Bronchial epithelial cell (primary cell): Measurements from ENCODE around the gene PARN. TPM values are rescaled to one million over a fixed set of nuclear protein-coding genes. Genes with fewer than 3 reads are reported as not detected.

ENCODE experiments used
- DNase-seq: peaks from one replicate; pipeline ENCODE4 v3.0.0-alpha.2; 2010; ENCODE audit warnings: low read depth
- FAIRE-seq: peaks from 2 replicates; lab custom pipeline; 2011; peaks lifted over from hg19 to GRCh38; lab: Jason Lieb, UNC
- H3K27me3 ChIP-seq: 2 replicates; pipeline ENCODE4 v1.5.1; 2011; ENCODE audit warnings: low read length; ENCODE audit not compliant: control insufficient read depth, insufficient read depth
- H3K36me3 ChIP-seq: 2 replicates; pipeline ENCODE4 v1.5.1; 2011; ENCODE audit warnings: low read length; ENCODE audit not compliant: control insufficient read depth, insufficient read depth
- H3K4me3 ChIP-seq: 2 replicates; pipeline ENCODE4 v1.5.1; 2011; ENCODE audit warnings: mild to moderate bottlenecking, low read depth, low read length, control low read depth
- total RNA-seq: library from RNA; depleted of rRNA; stranded (reverse); fragments of >200 nt; gene quantifications from 2 replicates; pipeline ENCODE4 v1.2.1, GENCODE V29; 2014
- TF ChIP-seq, protein P1 (sequence below): IDR thresholded peaks from 2 replicates; pipeline ENCODE4 v1.5.1; 2011; ENCODE audit warnings: mild to moderate bottlenecking, moderate library complexity, low read length, control low read depth, inconsistent platforms; ENCODE audit not compliant: insufficient read depth, severe bottlenecking

Gene PARN
- total RNA-seq, 1 donor from 2014 or later: 18.7 TPM

GRCh38 chr16:14455573-14455972 lies 174.5 kb downstream of the PARN start:
- Histone ChIP-seq H3K4me3 (no peak overlapping the region), H3K36me3 (no peaks in the 10 kb centered on the region), H3K27me3 (no peaks in the 10 kb centered on the region)
- TF ChIP-seq, protein P1, sequence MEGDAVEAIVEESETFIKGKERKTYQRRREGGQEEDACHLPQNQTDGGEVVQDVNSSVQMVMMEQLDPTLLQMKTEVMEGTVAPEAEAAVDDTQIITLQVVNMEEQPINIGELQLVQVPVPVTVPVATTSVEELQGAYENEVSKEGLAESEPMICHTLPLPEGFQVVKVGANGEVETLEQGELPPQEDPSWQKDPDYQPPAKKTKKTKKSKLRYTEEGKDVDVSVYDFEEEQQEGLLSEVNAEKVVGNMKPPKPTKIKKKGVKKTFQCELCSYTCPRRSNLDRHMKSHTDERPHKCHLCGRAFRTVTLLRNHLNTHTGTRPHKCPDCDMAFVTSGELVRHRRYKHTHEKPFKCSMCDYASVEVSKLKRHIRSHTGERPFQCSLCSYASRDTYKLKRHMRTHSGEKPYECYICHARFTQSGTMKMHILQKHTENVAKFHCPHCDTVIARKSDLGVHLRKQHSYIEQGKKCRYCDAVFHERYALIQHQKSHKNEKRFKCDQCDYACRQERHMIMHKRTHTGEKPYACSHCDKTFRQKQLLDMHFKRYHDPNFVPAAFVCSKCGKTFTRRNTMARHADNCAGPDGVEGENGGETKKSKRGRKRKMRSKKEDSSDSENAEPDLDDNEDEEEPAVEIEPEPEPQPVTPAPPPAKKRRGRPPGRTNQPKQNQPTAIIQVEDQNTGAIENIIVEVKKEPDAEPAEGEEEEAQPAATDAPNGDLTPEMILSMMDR: no peak
- DNase-seq (no peak), FAIRE-seq (peak; percentile 36)

DNA sequence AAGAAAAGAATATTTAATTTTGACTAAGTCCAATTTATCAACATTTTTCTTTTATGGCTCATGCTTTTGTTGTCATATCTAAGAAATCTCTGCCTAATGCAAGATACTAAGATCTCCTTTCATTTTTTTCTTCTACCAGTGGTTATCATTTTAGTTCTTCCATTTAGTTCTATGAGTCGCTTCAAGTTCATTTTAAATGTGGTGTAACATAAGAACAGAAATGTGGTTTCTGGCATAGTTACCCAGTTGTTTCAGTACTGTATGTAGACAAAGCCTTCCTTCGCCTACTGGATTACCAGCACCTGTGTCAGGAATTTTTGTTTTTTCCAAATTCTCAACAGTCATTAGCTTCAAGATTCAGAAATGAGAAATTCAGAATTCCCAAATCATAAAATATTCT lies 175.7 kb downstream of the PARN start:
- H3K4me3 ChIP-seq: no peak overlapping the region
- no peak for FAIRE-seq
- no peaks in the 10 kb centered on the region for H3K36me3 ChIP-seq
- TF ChIP-seq, protein P1: no peak
- H3K27me3 ChIP-seq: no peaks in the 10 kb centered on the region
- DNase-seq: no peak

DNA sequence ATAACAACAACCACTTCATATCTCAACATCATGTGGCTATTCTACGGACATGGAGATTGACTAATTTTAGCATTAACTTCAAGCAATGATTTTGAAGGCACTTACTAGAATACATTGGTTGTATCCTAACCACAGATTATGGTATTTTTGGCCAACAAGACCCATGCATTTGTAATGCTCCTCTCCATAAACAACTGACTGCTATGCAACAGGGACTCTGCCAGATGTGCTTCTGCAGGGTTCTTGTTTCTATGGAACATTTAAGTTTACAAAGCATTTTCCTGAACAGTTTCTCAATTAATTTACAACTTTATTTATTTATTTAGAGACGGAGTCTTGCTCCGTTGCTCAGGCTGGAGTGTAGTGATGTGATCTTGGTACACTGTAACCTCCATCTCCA lies 178.0 kb downstream of the PARN start:
- no peak for DNase-seq
- no peak overlapping the region for H3K4me3 ChIP-seq
- TF ChIP-seq, protein P1: no peak
- H3K27me3 ChIP-seq: no peaks in the 10 kb centered on the region
- H3K36me3 ChIP-seq: no peaks in the 10 kb centered on the region
- no peak for FAIRE-seq

GRCh38 chr16:14450846-14451245 lies 179.2 kb downstream of the PARN start:
- no peak for DNase-seq
- FAIRE-seq: no peak
- H3K36me3 ChIP-seq: peaks cover 1% of the 10 kb centered on the region
- no peak overlapping the region for H3K4me3 ChIP-seq
- TF ChIP-seq, protein P1: no peak
- no peaks in the 10 kb centered on the region for H3K27me3 ChIP-seq

DNA sequence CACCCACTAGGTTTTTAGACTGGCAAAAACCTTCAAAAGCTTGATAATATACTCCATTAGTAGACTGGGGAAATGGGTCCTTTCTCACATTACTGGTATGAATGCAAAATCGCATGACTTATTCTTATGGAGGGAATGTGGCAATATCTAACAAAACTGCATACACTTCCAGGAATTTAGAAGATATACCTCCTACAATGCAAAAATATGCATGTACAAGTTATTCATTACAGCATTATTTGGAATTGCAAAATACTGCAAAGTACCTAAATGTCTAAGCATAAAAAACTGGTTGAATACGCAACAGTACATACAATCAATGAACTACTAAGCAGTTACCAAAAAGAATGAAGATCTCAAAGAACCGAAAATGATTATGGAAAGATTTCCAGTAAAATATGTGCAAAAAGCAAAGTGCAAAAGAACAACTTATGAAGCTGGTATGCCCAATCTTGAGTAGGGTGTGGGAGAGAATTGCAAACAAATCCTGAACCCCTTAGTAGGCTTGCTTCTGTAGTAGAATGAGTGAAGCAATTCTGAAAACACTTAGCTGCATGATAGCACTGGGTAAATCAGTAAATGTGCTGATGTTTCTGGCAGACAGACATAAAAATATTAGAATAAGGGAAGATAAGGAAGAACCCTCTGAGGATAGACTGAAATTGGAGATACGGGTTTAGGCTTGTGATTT lies 180.1 kb downstream of the PARN start:
- Histone ChIP-seq H3K4me3 (no peak overlapping the region), H3K36me3 (peaks cover 1% of the 10 kb centered on the region), H3K27me3 (no peaks in the 10 kb centered on the region)
- FAIRE-seq (no peak), DNase-seq (no peak)
- TF ChIP-seq, protein P1: no peak

DNA sequence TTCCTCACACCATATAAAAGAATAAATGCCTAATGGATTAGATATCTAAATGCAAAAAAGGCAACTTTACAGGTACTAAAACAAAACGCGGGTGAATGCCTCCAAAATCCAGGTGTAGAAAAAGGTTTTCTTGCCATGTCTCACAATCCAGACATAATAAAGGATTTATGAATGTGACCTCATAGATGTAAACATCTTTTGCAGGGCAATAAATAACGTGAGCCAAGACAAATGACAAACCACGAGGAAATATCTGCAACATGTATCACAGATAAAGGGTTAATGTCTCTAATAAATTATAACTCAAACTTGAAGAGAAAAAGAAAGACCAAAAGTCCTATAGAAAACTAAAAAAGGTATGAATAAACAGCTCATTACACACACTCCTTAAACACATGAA lies 180.7 kb downstream of the PARN start:
- TF ChIP-seq, protein P1: no peak
- DNase-seq (no peak), FAIRE-seq (no peak)
- H3K36me3 ChIP-seq: peaks cover 1% of the 10 kb centered on the region
- H3K4me3 ChIP-seq: no peak overlapping the region
- H3K27me3 ChIP-seq: no peaks in the 10 kb centered on the region
